GM19025 (cell line): ENCODE measurements around the gene ZNF277.

Source experiments
- ATAC-seq: cut with Tn5 transposase; IDR thresholded peaks from one replicate; pipeline ENCODE4 v1.9.1; 2021; ENCODE audit warnings: mild to moderate bottlenecking, low read depth, moderate library complexity; ENCODE audit not compliant: unreplicated experiment

Gene ZNF277

DNA sequence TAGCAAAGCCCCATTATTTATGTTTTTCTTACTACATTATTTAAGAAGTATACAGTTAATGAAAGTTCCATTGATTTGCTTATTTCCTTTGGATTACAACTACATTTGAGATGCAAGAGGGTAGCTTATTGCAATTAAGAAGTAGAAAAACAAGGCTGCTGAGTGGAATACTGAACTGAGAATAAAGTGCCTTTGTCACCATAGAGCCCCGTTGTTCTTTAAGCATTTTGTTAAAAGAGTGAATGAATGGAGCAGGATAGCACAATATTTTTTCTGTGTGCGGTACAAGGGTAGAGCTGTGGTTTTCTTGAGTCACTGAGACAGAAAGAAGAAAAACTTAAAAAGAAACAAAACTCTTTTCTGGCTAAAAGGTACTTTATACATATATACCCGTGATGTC, 45.6 kb downstream of the ZNF277 start:
- ATAC-seq: no peak

DNA sequence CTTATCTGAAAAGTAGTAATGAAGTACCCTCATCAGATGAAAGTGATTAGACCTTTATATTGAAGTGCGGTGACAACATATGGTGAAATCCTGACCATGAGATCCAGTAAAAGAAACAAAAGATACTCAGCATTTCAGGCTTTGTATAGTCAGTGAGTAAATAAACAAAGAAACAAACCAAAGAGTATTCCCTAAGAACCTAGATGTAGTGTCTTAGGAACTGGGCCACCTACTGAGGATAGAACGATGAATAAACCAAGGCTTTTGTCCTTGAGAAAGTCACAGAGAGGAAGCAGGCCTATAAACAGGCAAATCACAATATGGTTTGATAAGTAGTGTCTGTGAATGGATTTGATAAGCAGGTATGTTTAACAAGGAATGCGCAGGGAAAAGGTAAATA, 46.2 kb downstream of the ZNF277 start:
- ATAC-seq: no peak

DNA sequence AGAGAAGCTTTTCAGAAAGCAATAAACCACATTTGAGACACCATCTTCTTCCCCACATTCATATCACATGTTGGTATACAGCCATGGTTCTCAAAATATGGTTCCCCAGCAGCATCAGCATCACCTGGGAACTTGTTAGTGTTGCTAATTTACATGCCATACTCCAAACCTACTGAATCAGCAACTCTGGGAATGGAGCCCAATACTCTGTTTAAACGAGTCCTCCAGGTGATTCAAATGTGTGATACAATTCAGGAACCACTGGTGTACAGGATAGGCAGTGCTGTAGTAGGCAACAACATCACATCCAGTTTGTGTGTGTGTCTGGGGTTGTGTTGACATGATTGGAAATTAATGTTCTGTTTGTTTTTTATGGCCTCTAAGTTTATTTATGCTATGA, 47.7 kb downstream of the ZNF277 start:
- ATAC-seq: no peak

DNA sequence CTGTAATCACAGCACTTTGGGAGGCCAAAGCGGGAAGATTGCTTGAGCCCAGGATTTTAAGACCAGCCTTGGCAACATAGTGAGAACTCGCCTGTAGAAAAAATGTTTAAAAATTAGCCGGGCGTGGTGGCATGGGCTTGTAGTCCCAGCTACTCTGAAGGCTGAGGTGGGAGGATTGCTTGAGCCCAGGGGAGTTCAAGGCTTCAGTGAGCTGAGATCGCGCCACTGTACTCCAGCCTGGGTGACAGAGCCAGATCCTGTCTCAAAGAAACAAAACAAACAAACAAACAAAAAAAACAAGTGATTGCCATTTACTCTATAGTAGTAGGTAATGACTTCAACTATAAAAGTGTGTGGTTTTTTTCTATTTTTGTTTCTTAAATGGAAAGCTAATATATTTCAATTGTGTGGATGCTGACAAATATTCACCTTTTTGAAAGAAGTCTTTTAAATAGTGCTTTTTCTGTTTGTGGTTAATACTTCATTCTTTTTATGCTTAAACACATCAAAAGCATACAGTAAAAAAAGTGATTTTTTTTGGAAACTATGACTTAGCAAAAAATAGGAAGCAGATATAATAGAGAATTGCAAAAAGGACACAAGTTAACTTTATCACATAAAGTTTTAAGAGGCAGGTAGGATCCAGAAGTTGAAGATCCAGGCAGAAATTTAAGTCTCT, 48.4 kb downstream of the ZNF277 start:
- ATAC-seq: no peak

DNA sequence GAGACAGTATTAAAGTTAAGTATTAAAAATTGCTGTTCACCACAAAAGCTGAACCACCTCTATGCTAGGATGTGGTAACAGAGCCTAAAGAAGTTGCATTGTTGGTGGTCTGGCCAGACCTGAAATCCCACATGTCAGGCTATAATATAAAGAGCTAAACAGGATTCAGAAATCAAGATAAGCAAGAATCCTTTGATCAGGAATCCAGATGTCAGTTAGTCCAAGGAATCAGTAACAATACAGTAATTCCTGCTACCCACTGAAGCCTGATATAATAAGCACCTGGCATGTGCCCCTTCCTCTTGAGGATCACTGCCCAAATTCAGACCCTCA, 48.9 kb downstream of the ZNF277 start:
- ATAC-seq: no peak

DNA sequence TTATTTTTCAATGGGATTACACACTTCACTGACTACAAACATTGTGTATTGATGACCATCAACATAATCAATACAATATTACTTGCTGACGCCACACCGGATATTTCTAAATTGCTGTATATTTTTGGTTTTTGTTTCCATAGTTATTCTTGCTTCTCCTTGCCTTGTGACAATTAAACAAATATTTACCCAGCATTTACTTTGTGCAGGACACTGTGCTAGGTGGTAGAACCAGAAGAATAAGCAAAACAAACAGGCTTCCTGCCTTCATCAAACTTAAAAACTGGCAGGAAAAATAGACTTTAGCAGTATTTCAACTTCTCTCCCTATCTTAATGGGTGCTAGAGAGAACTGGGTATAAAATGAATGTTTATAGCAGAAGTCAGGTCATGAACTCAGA, 50.6 kb downstream of the ZNF277 start:
- ATAC-seq: no peak

DNA sequence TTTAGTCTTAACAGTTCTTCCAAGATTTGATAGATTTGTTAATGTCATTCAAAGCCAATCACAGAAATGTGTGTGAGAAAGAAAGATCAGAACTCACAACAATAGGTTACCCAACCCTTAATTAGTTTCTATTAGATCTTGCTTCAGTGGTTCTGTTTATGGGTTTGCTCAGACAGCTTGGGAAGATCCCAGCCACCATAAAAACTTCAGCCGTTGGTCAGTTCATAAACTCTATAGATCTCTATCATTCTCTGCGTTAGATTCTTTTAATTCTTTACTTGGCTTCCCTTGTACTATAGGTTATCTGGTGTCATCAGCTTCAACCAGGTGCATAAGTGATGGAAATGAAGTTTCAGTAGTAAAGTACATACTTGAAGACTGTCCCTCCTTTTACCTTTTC, 54.4 kb downstream of the ZNF277 start:
- no peak for ATAC-seq

DNA sequence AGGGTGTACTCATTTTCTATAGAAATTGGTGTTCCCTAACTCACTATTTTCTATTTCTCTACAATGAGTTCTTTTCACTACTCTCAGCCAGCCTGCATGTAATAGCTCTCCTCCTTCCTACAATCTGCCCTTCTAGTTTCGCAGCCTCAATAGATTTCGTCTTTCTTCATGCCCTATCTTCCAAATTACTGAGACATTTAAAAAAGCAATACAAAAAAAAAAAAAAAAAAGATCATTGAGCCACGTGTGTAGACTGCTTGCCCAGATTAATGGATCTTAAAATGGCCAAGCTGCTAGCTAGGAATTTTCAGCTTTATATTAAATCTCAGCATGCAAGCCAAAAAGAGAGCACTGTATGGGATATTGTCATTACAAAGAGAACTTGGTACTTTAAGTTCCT, 55.5 kb downstream of the ZNF277 start:
- ATAC-seq: no peak

DNA sequence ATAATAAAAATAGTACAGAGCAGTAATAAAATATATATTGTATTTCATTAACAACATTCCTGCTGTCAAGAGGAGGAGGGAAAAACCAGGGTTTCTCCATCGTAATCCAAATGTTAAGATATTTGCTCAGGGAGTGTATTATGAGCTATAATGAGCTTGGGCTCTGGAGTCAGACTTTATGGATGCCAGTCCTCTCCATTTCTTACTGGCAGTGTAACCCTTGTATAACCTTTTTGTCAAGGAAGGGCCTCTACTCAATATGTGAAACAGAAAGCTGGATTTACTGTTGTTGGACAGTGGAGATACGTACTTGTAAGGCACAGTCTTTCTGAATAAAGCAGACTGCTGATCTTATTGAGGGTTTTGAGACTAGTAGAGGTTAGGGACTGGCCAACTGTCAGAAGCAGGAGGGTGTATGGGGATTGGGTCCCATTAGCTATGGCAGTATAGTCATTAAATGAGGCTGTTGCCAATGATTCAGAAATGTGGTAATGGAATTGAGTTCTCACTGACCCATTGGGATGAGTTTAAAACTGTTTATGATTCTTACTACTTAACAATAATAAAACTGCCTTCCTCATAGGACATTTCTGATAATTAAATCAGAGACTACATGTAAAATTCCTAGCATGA, 56.5 kb downstream of the ZNF277 start:
- ATAC-seq: no peak

DNA sequence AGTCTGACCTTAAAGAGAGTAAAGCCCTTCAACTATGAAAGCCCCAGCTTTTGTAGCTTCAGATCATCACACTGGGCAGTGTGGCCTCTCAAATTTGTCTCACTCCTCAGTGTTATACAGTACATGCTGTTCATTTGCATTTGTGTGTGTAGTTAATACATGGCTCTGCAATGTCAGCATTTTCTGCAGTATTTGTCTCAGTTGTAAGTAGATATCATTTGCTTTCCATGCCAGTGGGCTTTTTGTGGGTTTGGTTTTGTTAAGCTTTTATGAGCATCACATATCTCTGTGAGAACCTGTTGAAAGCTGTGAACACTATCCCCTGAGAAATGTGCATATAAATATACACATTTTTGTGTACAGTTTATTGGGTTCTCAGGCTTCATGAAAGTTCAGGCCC, 57.0 kb downstream of the ZNF277 start:
- no peak for ATAC-seq

DNA sequence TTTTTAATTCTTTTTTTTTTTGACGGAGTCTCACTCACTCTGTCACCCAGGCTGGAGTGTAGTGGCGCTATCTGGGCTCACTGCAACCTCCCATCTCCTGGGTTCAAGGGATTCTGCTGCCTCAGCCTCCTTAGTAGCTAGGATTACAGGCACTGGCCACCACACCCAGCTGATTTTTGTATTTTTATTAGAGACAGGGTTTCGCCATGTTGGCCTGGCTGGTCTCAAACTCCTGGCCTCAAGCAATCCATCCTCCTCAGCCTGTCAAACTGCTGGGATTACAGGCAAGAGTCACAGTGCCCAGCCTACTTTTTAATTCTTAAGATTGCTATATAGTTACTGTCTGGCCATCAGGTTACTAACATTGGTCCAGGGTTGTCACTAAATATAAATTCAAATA, 59.6 kb downstream of the ZNF277 start:
- no peak for ATAC-seq

DNA sequence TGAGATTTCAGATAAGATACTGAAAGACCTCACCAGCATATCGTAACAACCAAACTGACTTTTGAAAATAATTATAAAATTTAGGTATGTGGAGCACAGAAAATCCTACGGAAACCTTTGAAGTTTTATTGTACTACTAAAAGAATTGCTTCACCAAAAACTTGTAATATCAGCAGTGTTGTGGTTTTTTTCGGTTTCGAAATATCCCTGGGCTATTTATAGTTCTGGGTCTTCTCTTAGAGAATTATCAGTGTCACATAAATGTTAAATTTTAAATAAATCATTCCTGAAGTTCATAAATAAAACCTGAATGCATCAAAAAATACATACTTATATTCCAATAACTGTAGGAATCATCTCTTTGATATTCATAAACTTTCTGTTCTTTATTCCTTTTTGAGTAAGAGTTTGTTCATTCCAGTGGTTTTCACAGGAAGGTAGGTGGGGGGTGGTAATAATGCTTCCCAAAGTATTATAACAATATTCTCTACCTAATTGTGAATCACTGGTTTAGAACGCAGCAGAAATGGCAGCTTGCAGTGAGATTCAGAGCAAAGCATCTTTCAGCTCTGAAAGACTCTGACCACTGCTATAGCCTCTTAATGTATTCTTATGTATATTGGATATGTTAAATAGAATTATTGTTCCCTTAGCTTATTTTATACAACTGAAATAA, 60.2 kb downstream of the ZNF277 start:
- no peak for ATAC-seq

DNA sequence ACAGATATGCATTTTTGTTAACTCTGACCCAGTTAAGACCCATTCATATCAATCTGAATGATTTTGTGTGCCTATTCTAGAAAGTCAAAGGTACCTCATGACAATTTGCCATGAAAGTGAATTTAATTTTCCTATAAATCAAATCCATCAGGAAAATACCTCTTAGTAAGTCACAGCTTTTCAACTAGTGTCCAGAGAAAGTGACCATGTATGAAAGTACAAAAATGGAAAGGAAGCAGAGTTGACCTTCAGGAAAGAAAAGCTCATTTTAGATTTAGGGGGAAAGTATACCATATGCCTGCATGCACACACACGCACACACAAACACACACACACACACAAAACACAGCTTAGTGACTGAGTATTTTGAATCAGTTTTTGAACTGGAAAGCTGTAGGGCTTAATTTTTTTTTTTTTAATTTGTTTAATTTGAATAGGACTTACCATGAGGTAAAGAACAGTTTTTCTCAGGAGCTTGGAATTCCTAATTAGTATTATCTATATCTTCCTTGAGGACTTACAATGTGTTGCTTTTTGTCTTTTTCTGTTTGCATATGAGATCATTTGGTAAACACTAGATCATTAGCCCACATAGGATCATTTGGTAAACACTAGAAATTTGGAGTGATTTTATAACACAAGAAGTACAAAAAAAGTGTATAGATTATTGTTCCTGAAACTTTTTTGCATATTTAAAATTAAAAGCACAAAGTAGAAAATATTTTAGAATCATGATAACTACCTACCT, 61.6 kb downstream of the ZNF277 start:
- no peak for ATAC-seq

DNA sequence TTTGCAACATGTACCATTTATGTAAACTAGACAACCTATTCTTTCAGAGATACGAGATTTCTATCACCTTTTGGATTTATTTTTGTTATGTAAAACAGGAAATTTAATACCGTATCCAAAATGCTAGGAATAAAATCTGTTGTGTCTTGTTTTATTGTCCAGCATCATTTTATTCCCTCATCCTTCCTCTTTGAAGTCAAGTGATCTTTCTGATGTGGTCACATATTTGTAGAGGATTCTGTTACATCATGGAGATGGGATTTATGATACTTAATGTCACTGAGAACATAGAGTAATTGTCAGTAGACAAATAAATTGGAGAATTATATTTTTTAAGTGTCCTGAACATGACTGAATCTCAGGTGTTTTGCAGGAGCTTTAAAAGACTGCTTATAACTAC, 64.7 kb downstream of the ZNF277 start:
- no peak for ATAC-seq

DNA sequence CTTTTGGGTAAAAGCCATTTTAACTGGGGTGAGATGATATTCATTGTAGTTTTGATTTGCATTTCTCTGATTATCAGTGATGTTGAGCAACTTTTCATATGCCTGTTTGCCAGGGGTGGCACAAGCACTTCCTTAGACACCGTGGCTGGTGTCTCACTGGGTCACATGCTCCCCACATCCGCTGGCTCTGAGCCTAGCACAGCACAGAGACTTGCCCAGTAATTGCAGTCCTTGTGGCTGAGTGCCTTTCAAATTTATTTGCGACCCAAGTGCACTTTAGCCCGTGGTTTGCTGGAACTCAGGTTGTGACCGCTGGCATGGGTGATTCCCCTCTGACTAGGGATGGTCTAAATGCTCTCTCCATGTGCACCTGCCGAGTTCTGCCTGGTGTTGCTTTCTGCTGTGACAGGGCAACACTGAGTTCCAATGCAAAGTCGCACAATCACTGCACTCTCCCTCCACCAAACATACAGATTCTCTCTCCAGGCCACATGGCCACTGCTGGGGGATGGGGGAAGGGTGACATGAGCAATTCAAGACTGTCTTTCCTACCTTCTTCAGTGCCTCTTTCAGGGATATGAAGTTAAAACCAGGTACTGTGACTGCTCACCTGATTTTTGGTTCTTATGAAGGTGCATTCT, 66.5 kb downstream of the ZNF277 start:
- ATAC-seq: no peak

DNA sequence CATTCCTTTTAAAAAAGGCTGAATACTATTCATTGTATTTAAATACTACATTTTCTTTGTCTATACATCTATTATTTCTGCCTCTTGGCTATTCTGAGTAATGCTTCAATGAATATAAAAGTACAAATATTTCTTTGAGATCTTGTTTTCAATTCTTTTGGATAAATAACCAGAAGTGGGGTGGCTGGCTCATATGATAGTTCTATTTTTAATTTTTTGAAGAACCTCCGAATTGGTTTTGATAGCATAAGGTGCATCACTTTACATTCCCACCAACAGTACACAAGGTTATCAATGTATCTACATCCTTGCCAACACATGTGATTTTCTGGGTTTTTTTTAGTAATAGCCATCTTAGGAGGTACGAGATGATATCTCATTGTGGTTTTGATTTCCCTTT, 72.5 kb downstream of the ZNF277 start:
- ATAC-seq: no peak

DNA sequence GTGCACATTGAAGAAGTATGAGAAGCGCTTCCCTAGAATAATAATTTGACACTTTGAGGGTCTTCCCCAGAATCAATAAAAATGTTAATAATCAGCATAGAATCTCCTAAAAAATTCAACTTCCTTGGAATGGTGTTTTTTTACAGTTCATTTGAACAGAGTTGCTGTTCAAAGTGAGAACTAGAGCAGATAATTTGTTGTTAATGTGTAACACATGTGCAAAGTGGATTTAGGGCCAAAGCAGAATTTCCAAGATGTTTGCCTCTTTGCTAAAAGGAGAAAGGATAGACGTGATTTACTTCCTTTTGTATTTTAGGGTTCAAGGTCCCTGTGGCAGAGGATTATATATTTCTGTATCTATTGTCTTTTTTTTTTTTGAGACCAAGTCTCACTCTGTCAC, 73.8 kb downstream of the ZNF277 start:
- no peak for ATAC-seq

DNA sequence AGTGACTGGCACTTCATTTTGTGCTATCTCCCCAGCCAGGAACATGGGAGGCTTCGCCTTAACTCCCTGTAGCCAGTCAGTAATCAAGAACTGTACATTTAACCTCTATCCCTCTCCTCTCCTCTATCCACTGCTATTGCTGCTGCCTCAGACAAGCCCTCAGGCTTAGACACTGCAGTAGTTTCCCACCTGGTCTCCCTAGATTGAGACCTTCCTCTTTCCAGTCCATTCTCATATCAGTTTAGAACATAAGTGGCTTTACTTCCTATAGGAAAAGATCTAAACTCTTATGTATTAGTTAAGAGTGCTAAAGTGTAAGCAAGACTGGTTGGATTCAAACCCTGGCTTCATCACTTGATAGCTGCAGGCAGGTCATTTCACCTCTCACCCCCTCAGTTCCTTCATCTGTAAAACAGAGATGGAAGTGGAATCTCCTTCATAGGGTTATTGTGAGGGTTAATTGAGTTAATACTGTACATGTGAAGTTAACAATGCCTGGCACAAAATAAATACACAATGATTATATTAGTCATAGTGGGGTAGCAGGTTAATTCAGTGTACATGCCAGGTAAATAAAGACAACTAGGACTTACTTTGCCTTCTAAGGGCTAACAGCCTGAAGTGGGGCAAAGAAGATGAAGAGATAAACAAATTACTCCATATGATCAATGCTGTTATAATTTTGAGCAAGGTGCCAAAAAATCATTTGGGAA, 76.1 kb downstream of the ZNF277 start:
- no peak for ATAC-seq

DNA sequence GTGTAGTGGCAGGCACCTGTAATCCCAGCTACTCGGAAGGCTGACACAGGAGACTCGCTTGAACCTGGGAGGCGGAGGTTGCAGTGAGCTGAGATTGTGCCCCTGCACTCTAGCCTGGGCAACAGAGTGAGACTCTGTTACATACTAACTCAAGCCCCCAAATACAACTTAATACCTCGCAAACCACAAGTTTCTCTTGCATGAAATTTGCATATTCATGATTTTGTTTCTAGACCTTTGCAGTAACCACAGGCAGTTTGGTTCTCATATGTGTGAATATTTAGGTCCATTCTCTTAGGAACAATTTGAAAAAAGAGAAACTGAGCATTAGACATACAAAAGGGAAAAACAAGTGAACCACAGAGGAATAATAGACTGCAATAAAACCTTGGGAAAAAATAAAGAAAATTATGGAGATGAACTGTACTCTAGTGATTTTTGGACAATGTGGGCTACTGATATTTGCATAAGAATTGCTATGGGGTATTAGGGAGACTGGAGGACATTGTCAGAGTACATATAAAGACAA, 77.0 kb downstream of the ZNF277 start:
- ATAC-seq: peak; percentile 62
